ENCODE data around the gene CSRNP3.

Gene CSRNP3

DNA sequence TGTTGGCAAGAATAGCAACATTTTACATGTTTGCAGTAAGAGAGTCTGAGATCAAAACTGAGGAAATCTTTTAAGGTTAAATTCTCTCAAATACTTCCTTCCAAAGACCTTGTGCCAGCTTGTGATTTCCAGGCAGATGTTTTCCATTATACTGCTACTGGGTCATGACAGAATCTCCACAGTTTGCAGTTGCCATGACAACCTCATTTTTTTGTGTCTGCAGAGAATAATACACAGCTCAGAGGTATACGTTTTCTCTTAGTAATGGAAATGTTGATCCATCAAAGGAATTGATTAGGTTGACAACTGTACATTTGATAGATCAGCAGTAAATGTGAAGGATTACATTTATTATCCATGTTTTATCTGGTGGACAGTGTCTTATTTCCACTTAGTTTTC is 29.1 kb upstream of the CSRNP3 start:
- 0% methylated on average over 1 of the region's 1 CpG; no CpG with 5 or more reads in 1 of the 2 experiments for whole genome bisulfite sequencing, 2 experiments (ENCODE audit: insufficient coverage in 2 of 2)
- no peak overlapping the region for H3K4me3 ChIP-seq (ENCODE audit: extremely low read depth, insufficient read depth, low read length, poor library complexity, severe bottlenecking)
- no peaks in the 10 kb centered on the region for H3K9me3 ChIP-seq (ENCODE audit: control insufficient read depth, low read length)
- H3K36me3 ChIP-seq (ENCODE audit: control insufficient read depth, insufficient read depth, low read length) = no peaks in the 10 kb centered on the region
- no peaks in the 10 kb centered on the region for H3K4me1 ChIP-seq (ENCODE audit: control insufficient read depth, insufficient read depth, low read length, poor library complexity, severe bottlenecking)
- H3K27ac ChIP-seq (ENCODE audit: low read depth, low read length, severe bottlenecking) = peak overlapping the region; percentile 32

DNA sequence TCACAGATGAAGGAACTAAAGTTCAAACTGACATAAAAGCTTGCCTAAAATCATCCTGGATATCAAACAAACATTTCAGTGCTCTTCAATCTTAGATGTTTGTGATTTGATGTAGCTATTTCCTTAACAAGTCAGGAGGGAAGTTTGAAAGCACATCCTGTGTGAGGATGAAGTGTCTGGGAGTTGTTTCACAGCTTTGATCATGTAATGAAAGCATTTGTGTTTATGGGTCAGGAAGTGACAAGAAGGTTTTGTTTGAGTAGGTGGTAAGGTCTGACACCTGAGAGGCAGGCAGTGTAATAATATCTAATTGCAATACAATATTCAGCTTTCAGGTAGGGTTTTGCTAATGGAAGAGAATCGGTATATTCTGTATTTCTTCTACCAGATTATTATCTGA is 26.0 kb upstream of the CSRNP3 start:
- H3K36me3 ChIP-seq (ENCODE audit: control insufficient read depth, insufficient read depth, low read length) = no peaks in the 10 kb centered on the region
- no peaks in the 10 kb centered on the region for H3K9me3 ChIP-seq (ENCODE audit: control insufficient read depth, low read length)
- H3K4me3 ChIP-seq (ENCODE audit: extremely low read depth, insufficient read depth, low read length, poor library complexity, severe bottlenecking) = no peak overlapping the region
- no peak overlapping the region for H3K27ac ChIP-seq (ENCODE audit: low read depth, low read length, severe bottlenecking)
- WGBS, 2 experiments (ENCODE audit: insufficient coverage in 2 of 2) = no CpG with 5 or more reads among the region's 1 CpG
- H3K4me1 ChIP-seq (ENCODE audit: control insufficient read depth, insufficient read depth, low read length, poor library complexity, severe bottlenecking) = no peaks in the 10 kb centered on the region

DNA sequence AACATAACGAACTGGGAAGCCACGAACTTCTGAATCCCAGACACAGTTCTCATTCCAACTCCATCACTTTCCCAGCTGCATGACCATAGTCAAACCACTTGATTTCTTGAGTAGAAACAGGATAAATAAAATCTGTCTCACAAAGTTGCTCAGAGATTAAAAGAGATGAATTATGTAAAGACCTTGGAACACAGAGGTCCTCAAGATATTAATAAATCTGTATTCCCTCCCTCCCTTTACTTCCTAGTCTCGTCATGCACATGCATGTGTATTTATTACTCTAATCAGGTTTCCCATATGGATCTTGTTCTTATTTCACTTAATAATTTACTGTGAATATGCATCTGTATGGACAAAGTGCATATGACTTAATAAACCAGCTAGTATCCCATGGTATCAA is 21.1 kb upstream of the CSRNP3 start:
- H3K27ac ChIP-seq (ENCODE audit: low read depth, low read length, severe bottlenecking) = no peak overlapping the region
- no peak overlapping the region for H3K4me3 ChIP-seq (ENCODE audit: extremely low read depth, insufficient read depth, low read length, poor library complexity, severe bottlenecking)
- no peaks in the 10 kb centered on the region for H3K9me3 ChIP-seq (ENCODE audit: control insufficient read depth, low read length)
- WGBS, 2 experiments (ENCODE audit: insufficient coverage in 2 of 2) = no CpG with 5 or more reads among the region's 3 CpGs
- no peaks in the 10 kb centered on the region for H3K4me1 ChIP-seq (ENCODE audit: control insufficient read depth, insufficient read depth, low read length, poor library complexity, severe bottlenecking)
- no peaks in the 10 kb centered on the region for H3K36me3 ChIP-seq (ENCODE audit: control insufficient read depth, insufficient read depth, low read length)

DNA sequence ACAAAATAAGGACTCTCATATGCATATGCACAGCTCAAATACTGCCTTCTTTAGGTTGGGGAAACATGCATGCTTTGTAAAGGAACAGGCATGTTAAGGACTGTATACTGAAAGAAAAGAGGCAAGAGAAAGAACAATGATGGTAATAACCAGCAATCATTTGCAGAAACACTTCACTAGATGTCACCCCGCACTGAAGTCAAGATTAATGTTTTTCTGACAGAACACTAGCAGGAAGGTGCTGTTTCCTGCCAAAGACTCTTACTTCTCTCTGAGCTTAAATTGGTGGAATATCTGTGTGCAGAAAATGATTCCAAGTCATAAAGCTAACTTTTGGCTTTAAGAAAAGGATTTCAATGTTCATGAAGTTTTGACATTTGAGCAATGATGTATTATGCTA is 19.3 kb upstream of the CSRNP3 start:
- WGBS, 2 experiments (ENCODE audit: insufficient coverage in 2 of 2) = no CpG with 5 or more reads among the region's 1 CpG
- no peaks in the 10 kb centered on the region for H3K4me1 ChIP-seq (ENCODE audit: control insufficient read depth, insufficient read depth, low read length, poor library complexity, severe bottlenecking)
- no peak overlapping the region for H3K27ac ChIP-seq (ENCODE audit: low read depth, low read length, severe bottlenecking)
- no peaks in the 10 kb centered on the region for H3K36me3 ChIP-seq (ENCODE audit: control insufficient read depth, insufficient read depth, low read length)
- H3K4me3 ChIP-seq (ENCODE audit: extremely low read depth, insufficient read depth, low read length, poor library complexity, severe bottlenecking) = no peak overlapping the region
- no peaks in the 10 kb centered on the region for H3K9me3 ChIP-seq (ENCODE audit: control insufficient read depth, low read length)

DNA sequence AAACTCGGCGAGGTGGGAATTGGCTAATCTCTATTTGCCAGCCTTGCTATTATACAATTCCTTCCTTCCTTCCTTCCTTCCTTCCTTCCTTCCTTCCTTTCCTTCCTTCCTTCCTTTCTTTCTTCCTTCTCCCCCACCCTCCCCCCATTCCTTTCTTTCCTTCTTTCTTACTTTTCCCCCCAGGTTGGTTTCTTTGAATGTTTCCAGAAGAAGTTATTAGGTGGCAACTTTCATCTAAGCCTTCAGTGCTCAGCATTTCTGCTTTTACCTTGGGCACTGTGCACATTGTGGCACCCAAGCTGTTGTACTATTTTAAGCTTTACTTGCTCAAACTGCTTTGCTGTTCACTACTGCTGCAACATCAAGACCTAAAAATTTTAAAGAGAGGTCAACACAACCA is 17.2 kb upstream of the CSRNP3 start:
- no peaks in the 10 kb centered on the region for H3K4me1 ChIP-seq (ENCODE audit: control insufficient read depth, insufficient read depth, low read length, poor library complexity, severe bottlenecking)
- H3K9me3 ChIP-seq (ENCODE audit: control insufficient read depth, low read length) = no peaks in the 10 kb centered on the region
- H3K4me3 ChIP-seq (ENCODE audit: extremely low read depth, insufficient read depth, low read length, poor library complexity, severe bottlenecking) = no peak overlapping the region
- no peak overlapping the region for H3K27ac ChIP-seq (ENCODE audit: low read depth, low read length, severe bottlenecking)
- no peaks in the 10 kb centered on the region for H3K36me3 ChIP-seq (ENCODE audit: control insufficient read depth, insufficient read depth, low read length)
- 94% methylated on average over 2 of the region's 2 CpGs; no CpG with 5 or more reads in 1 of the 2 experiments for WGBS, 2 experiments (ENCODE audit: insufficient coverage in 2 of 2)

DNA sequence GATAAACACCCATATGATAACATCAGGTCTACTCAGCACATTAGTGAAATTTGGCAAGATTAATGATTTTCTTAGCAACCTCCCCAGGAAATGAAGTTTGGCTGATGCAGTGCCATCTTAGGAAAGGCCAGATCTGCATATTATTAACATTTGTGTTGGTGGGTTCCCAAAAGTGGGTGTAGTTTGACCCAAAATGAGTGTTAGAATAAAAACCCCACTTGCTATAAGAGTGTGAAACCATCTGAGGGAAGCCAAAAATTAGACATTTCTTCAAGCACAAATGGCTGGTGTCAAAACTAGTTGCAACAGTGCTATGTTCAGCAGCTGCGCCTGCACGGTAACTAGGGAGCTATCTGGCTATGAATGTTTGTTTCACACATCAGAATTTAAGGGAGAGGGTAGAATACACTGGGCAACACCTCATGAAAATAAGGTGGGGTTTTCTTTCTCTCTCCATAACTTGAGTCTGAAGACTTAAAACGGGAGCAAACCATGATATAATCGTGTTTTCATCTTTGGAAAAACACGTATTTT is 15.9 kb upstream of the CSRNP3 start:
- no peak overlapping the region for H3K27ac ChIP-seq (ENCODE audit: low read depth, low read length, severe bottlenecking)
- 77 to 94% methylated on average over 3 to 4 of the region's 5 CpGs for WGBS, 2 experiments (ENCODE audit: insufficient coverage in 2 of 2)
- H3K4me1 ChIP-seq (ENCODE audit: control insufficient read depth, insufficient read depth, low read length, poor library complexity, severe bottlenecking) = no peaks in the 10 kb centered on the region
- H3K9me3 ChIP-seq (ENCODE audit: control insufficient read depth, low read length) = no peaks in the 10 kb centered on the region
- no peak overlapping the region for H3K4me3 ChIP-seq (ENCODE audit: extremely low read depth, insufficient read depth, low read length, poor library complexity, severe bottlenecking)
- no peaks in the 10 kb centered on the region for H3K36me3 ChIP-seq (ENCODE audit: control insufficient read depth, insufficient read depth, low read length)

DNA sequence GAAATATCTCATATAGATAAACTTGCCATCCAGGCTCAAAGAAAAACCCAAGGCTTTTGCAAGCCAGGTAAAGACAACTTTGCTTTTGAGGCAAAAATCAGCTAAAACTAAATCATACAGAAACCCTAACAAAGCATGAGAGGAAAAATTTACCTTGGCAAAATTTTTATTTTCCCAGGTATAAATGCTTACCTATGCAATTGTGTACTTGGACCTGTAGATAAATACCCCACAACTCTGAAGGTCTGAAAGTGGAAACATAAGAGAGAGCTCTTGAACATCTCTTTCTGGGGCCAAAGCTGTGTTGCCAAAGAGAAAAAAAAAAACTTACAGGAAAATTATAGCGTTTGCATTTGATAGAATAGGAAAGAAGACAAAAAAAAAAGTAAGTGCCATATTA is 14.6 kb upstream of the CSRNP3 start:
- Histone ChIP-seq H3K36me3 (ENCODE audit: control insufficient read depth, insufficient read depth, low read length) (no peaks in the 10 kb centered on the region), H3K27ac (ENCODE audit: low read depth, low read length, severe bottlenecking) (no peak overlapping the region), H3K4me3 (ENCODE audit: extremely low read depth, insufficient read depth, low read length, poor library complexity, severe bottlenecking) (no peak overlapping the region), H3K9me3 (ENCODE audit: control insufficient read depth, low read length) (no peaks in the 10 kb centered on the region), H3K4me1 (ENCODE audit: control insufficient read depth, insufficient read depth, low read length, poor library complexity, severe bottlenecking) (no peaks in the 10 kb centered on the region)
- no CpG with 5 or more reads among the region's 1 CpG for WGBS, 2 experiments (ENCODE audit: insufficient coverage in 2 of 2)

DNA sequence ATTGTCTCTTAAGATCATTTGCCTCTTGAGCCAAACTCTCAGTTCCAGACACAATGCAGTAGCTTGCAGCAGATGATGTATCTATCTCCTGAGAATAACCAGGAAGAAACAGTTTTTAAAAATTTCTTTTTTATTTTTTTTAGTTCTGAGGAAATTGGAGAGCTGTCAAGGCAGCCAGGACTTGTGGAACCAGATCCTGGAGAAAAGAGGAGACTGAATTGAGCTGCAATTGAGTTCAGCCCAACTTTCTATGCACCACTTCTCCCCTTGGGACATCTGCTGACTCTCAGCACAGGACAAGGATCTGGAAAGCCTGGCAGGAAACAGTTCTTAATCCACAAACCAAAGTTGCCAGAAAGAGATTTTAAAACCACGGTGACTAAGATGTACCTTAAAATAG is 13.5 kb upstream of the CSRNP3 start:
- H3K27ac ChIP-seq (ENCODE audit: low read depth, low read length, severe bottlenecking) = no peak overlapping the region
- no peaks in the 10 kb centered on the region for H3K36me3 ChIP-seq (ENCODE audit: control insufficient read depth, insufficient read depth, low read length)
- no peaks in the 10 kb centered on the region for H3K4me1 ChIP-seq (ENCODE audit: control insufficient read depth, insufficient read depth, low read length, poor library complexity, severe bottlenecking)
- no peaks in the 10 kb centered on the region for H3K9me3 ChIP-seq (ENCODE audit: control insufficient read depth, low read length)
- H3K4me3 ChIP-seq (ENCODE audit: extremely low read depth, insufficient read depth, low read length, poor library complexity, severe bottlenecking) = no peak overlapping the region
- WGBS, 2 experiments (ENCODE audit: insufficient coverage in 2 of 2) = no CpG with 5 or more reads among the region's 1 CpG

DNA sequence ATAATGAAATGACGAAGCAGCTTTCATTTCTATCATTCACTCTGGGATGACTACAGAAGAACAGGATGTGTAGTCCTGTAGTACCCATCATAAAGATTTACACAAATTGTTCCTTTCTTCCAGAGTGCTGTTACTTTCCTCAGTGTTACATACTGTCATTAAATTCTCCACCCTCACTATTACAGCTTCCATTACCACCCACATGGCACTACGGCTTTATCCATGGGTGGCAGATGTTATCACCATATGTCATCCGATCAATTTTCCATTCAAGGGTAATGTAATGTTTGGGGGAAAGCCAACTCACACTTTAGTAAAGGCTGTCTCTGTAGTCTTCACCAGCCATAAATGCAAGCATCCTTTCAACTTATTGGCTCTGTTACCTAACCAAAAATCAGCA is 7.1 kb upstream of the CSRNP3 start:
- H3K9me3 ChIP-seq (ENCODE audit: control insufficient read depth, low read length) = no peaks in the 10 kb centered on the region
- H3K4me3 ChIP-seq (ENCODE audit: extremely low read depth, insufficient read depth, low read length, poor library complexity, severe bottlenecking) = no peak overlapping the region
- H3K4me1 ChIP-seq (ENCODE audit: control insufficient read depth, insufficient read depth, low read length, poor library complexity, severe bottlenecking) = no peaks in the 10 kb centered on the region
- no peaks in the 10 kb centered on the region for H3K36me3 ChIP-seq (ENCODE audit: control insufficient read depth, insufficient read depth, low read length)
- no peak overlapping the region for H3K27ac ChIP-seq (ENCODE audit: low read depth, low read length, severe bottlenecking)
- 89 to 94% methylated on average over 1 to 2 of the region's 3 CpGs for WGBS, 2 experiments (ENCODE audit: insufficient coverage in 2 of 2)

DNA sequence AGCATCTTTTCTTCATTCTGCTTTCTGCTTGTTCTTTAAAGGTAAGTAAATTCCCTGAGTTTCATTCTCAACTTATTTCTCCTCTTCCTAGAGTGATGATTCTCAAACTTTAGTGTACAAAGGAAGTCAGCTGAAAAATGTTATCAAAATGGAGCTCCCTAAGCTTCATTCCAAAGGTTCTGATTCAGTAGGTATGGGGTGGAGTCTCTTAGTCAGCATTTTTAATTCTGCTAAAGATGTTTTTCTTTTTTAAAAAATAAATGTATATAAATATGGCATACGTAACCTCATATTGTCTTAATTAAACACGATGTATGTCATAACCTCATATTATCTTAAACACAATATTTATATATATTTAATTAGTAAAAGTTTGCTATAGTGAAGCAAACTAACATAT is 3.1 kb upstream of the CSRNP3 start:
- WGBS, 2 experiments (ENCODE audit: insufficient coverage in 2 of 2) = no CpG with 5 or more reads among the region's 2 CpGs
- Histone ChIP-seq H3K4me1 (ENCODE audit: control insufficient read depth, insufficient read depth, low read length, poor library complexity, severe bottlenecking) (peaks cover 6% of the 10 kb centered on the region), H3K4me3 (ENCODE audit: extremely low read depth, insufficient read depth, low read length, poor library complexity, severe bottlenecking) (no peak overlapping the region), H3K36me3 (ENCODE audit: control insufficient read depth, insufficient read depth, low read length) (no peaks in the 10 kb centered on the region), H3K27ac (ENCODE audit: low read depth, low read length, severe bottlenecking) (no peak overlapping the region), H3K9me3 (ENCODE audit: control insufficient read depth, low read length) (no peaks in the 10 kb centered on the region)

DNA sequence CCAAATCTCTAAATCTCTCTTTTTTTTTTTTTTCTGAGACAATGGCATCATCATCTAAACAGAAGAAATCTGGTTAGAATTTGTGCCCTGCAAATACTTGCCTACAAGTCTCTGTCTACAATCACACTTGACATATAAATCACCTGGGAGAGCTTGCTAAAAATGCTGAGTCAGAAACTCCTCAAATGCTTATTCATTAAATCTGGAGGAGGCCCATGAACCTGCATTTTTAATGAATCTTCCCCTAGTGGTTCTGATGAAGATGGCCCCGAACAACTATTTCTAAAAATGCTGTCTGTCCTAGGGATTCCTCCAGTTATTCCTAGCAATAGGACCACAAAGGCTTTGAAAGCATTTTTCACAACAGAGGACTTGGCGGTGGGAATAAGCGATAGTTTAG is 1.6 kb upstream of the CSRNP3 start:
- 92 to 100% methylated on average over 3 of the region's 3 CpGs for WGBS, 2 experiments (ENCODE audit: insufficient coverage in 2 of 2)

More for the DNA sequence above, 1.6 kb upstream of the CSRNP3 start:
- H3K36me3 ChIP-seq (ENCODE audit: control insufficient read depth, insufficient read depth, low read length) = no peaks in the 10 kb centered on the region
- no peaks in the 10 kb centered on the region for H3K9me3 ChIP-seq (ENCODE audit: control insufficient read depth, low read length)
- H3K27ac ChIP-seq (ENCODE audit: low read depth, low read length, severe bottlenecking) = no peak overlapping the region
- peaks cover 8% of the 10 kb centered on the region for H3K4me1 ChIP-seq (ENCODE audit: control insufficient read depth, insufficient read depth, low read length, poor library complexity, severe bottlenecking)
- no peak overlapping the region for H3K4me3 ChIP-seq (ENCODE audit: extremely low read depth, insufficient read depth, low read length, poor library complexity, severe bottlenecking)
